Esophagus muscularis mucosa (tissue), 4 donors: ENCODE data around the gene SHLD2. TPM values are rescaled to one million over a fixed set of nuclear protein-coding genes. Genes with fewer than 3 reads are reported as not detected.

Experiments
- DNase-seq: peaks from one replicate; pipeline ENCODE4 v3.0.0-alpha.2; 2017; ENCODE audit errors: extremely low spot score
- H3K27ac ChIP-seq, 4 donors: fragments of 200-600 bp; sonication (generic); replicated peaks in 1 of 4; 1 replicate in 3 of 4; 2 replicates in 1 of 4; pipeline ENCODE4 v1.5.1; 2016 to 2019; ENCODE audit warnings: mild to moderate bottlenecking in 1 of 4
- H3K27me3 ChIP-seq, 4 donors: fragments of 200-600 bp; sonication (generic); one replicate each; pipeline versions ENCODE4 v1.5.1 to v1.6.0; 2016 to 2019
- H3K36me3 ChIP-seq, 4 donors: fragments of 200-600 bp; sonication (generic); one replicate each; pipeline ENCODE4 v1.5.1; 2016 to 2019
- H3K4me1 ChIP-seq, 4 donors: fragments of 200-600 bp; sonication (generic); one replicate each; pipeline ENCODE4 v1.5.1; 2016 to 2019
- H3K4me3 ChIP-seq, 4 donors: fragments of 200-600 bp; sonication (generic); 1 replicate in 2 of 4; 2 replicates in 2 of 4; pipeline ENCODE4 v1.5.1; 2016 to 2019; ENCODE audit warnings: mild to moderate bottlenecking in 4 of 4, moderate library complexity in 1 of 4
- H3K9me3 ChIP-seq, 4 donors: fragments of 200-600 bp; sonication (generic); 1 replicate in 3 of 4; 2 replicates in 1 of 4; pipeline ENCODE4 v1.5.1; 2016 to 2019
- CTCF ChIP-seq, 3 experiments: fragments of 200-600 bp in 2 of 3; fragments of 450-650 bp in 1 of 3; sonication (generic) in 2 of 3; IDR thresholded peaks; one replicate each; pipeline ENCODE4 v1.5.1; 2017 to 2019; ENCODE audit warnings: antibody characterized with exemption in 3 of 3, mild to moderate bottlenecking in 2 of 3, moderate library complexity in 1 of 3
- EP300 ChIP-seq: sonication (generic); formaldehyde crosslinking; IDR thresholded peaks from one replicate; pipeline ENCODE4 v1.6.1; 2017; ENCODE audit warnings: antibody characterized with exemption
- POLR2A ChIP-seq: fragments of 450-650 bp; IDR thresholded peaks from one replicate; pipeline ENCODE4 v1.6.1; 2017; ENCODE audit warnings: antibody characterized with exemption, moderate library complexity, mild to moderate bottlenecking, low read depth
- POLR2AphosphoS5 ChIP-seq, 2 donors: sonication (generic); formaldehyde crosslinking; IDR thresholded peaks; one replicate each; pipeline ENCODE4 v1.6.1; 2017; ENCODE audit warnings: antibody characterized with exemption in 2 of 2
- WGBS: methylation state at CpG from one replicate; pipeline ENCODE4 v1.1.5; 2018; 5-methylcytosine and 5-hydroxymethylcytosine counted together
- intact Hi-C: fragments of 100-400 bp; cut with DNase I; formaldehyde crosslinking; loops from one replicate; pipeline ENCODE4 v1.15.1; 2023
- total RNA-seq, 4 donors: library from RNA; depleted of rRNA; stranded (reverse); fragments of >200 nt; gene quantifications; one replicate each; pipeline versions ENCODE4 v1.1.0 to v1.2.1, GENCODE V29; 2016

SHLD2 gene
- total RNA-seq, 4 donors from 2014 or later, result 17.0 to 25.7 (median 22.8) TPM

- intact Hi-C loops, result no loop called here
- Histone ChIP-seq H3K27ac (no peak overlapping the region), H3K4me1 (peaks cover 40 to 67% (median 56%) of the 10 kb centered on the region in 4 donors)
These were observed 5.3 kb upstream of the SHLD2 start for GRCh38 chr10:87089746-87090145.

GRCh38 chr10:87090779-87091178 is 4.2 kb upstream of the SHLD2 start:
- H3K36me3 ChIP-seq, result peaks cover 0 to 5% (median 0%) of the 10 kb centered on the region in 4 donors
- H3K4me3 ChIP-seq, result no peak overlapping the region
- no peak for DNase-seq
- no peaks in the 10 kb centered on the region for H3K9me3 ChIP-seq
- no peaks in the 10 kb centered on the region for H3K27me3 ChIP-seq
- WGBS, result 87% methylated on average over 4 of the region's 4 CpGs
- H3K27ac ChIP-seq, result no peak overlapping the region
- peaks cover 37 to 62% (median 54%) of the 10 kb centered on the region in 4 donors for H3K4me1 ChIP-seq
- intact Hi-C loops, result no loop called here
- TF ChIP-seq EP300 (no peak), POLR2A (no peak), CTCF (IDR thresholded peaks at IDR 0.05) (no peak), POLR2AphosphoS5 (IDR thresholded peaks at IDR 0.05) (no peak)

More at GRCh38 chr10:87089746-87090145, 5.3 kb upstream of the SHLD2 start:
- Histone ChIP-seq H3K9me3 (no peaks in the 10 kb centered on the region), H3K4me3 (no peak overlapping the region), H3K36me3 (peaks cover 0 to 5% (median 0%) of the 10 kb centered on the region in 4 donors), H3K27me3 (no peaks in the 10 kb centered on the region)
- WGBS, result 86% methylated on average over 4 of the region's 4 CpGs
- no peak for DNase-seq
- TF ChIP-seq POLR2A (no peak), EP300 (no peak), CTCF (IDR thresholded peaks at IDR 0.05) (no peak), POLR2AphosphoS5 (IDR thresholded peaks at IDR 0.05) (no peak)

- H3K36me3 ChIP-seq, result peaks cover 0 to 5% (median under 1%) of the 10 kb centered on the region in 4 donors
- no peak for DNase-seq
- no peaks in the 10 kb centered on the region for H3K9me3 ChIP-seq
- peak overlapping the region; percentile 75 to 97 (median 91) for H3K4me3 ChIP-seq
- TF ChIP-seq EP300 (no peak), CTCF (IDR thresholded peaks at IDR 0.05) (no peak), POLR2A (no peak), POLR2AphosphoS5 (IDR thresholded peaks at IDR 0.05) (no peak)
- intact Hi-C loops, result loop anchor here (2.0 kb wide), 1 partner anchor 152 kb away; no protein-coding TSS in a partner anchor
- H3K27ac ChIP-seq, result peak overlapping the region; percentile 98 to 99 (median 98)
- 17% methylated on average over 7 of the region's 7 CpGs for WGBS
- peaks cover 43 to 65% (median 61%) of the 10 kb centered on the region in 4 donors for H3K4me1 ChIP-seq
- no peaks in the 10 kb centered on the region for H3K27me3 ChIP-seq
These were observed 2.6 kb upstream of the SHLD2 start for GRCh38 chr10:87092376-87092860.

GRCh38 chr10:87092861-87093631 is 2.0 kb upstream of the SHLD2 start:
- 11% methylated on average over 9 of the region's 9 CpGs for WGBS
- no peaks in the 10 kb centered on the region for H3K27me3 ChIP-seq
- H3K9me3 ChIP-seq, result no peaks in the 10 kb centered on the region
- peak overlapping the region; percentile 98 to 99 (median 98) for H3K27ac ChIP-seq
- intact Hi-C loops, result loop anchor here (2.0 kb wide), 1 partner anchor 152 kb away; no protein-coding TSS in a partner anchor
- TF ChIP-seq POLR2A, result no peak
- no peak for TF ChIP-seq CTCF (IDR thresholded peaks at IDR 0.05)
- no peak for TF ChIP-seq EP300
- TF ChIP-seq POLR2AphosphoS5 (IDR thresholded peaks at IDR 0.05), result no peak
- H3K36me3 ChIP-seq, result peaks cover 0 to 8% (median 4%) of the 10 kb centered on the region in 4 donors
- DNase-seq, result no peak
- H3K4me1 ChIP-seq, result peaks cover 43 to 60% (median 59%) of the 10 kb centered on the region in 4 donors
- peak overlapping the region; percentile 75 to 97 (median 91) for H3K4me3 ChIP-seq
